ENCODE results near the gene NPBWR2. TPM values are rescaled to one million over a fixed set of nuclear protein-coding genes. Genes with fewer than 3 reads are reported as not detected.

The NPBWR2 gene
- total and polyA plus RNA-seq, 4 donors = not detected

- no peak for TF ChIP-seq YY1 (IDR thresholded peaks at IDR 0.05)
- TF ChIP-seq HNF4G (IDR thresholded peaks at IDR 0.05) = no peak
- TF ChIP-seq CTCF (IDR thresholded peaks at IDR 0.05; ENCODE audit: low read depth, low read length, missing input control) = no peak
- TF ChIP-seq ATF3 (IDR thresholded peaks at IDR 0.05) = no peak
- no peak for TF ChIP-seq HNF4A (conservative IDR thresholded peaks at IDR 0.05)
- TF ChIP-seq RXRA (IDR thresholded peaks at IDR 0.05) = no peak
- no peak for TF ChIP-seq GABPA (IDR thresholded peaks at IDR 0.05 in 1 of 2, conservative IDR thresholded peaks at IDR 0.05 in 1 of 2)
- TF ChIP-seq SP1 (IDR thresholded peaks at IDR 0.05) = no peak
- TF ChIP-seq NR2F2 (IDR thresholded peaks at IDR 0.05) = no peak
- no peak for TF ChIP-seq EGR1 (IDR thresholded peaks at IDR 0.05; ENCODE audit: low read depth in 2 of 2)
Measured at GRCh38 chr20:64155258-64156135, 48.1 kb upstream of the NPBWR2 start (continued).

- no peak overlapping the region for H3K4me3 ChIP-seq (ENCODE audit: low read depth in 1 of 3, low read length in 3 of 3)
- H3K36me3 ChIP-seq (ENCODE audit: control insufficient read depth in 4 of 4, insufficient read depth in 3 of 4, low read depth in 1 of 4, low read length in 3 of 4) = no peaks in the 10 kb centered on the region
- peaks cover 0 to 3% (median 1%) of the 10 kb centered on the region in 4 donors for H3K27me3 ChIP-seq (ENCODE audit: control insufficient read depth in 4 of 4, insufficient read depth in 4 of 4, low read length in 3 of 4)
- no peaks in the 10 kb centered on the region for H3K4me1 ChIP-seq (ENCODE audit: control insufficient read depth in 4 of 4, insufficient read depth in 4 of 4, low read length in 3 of 4)
- no peak overlapping the region for H3K27ac ChIP-seq (ENCODE audit: low read depth in 1 of 2, low read length in 2 of 2)
- no peak for DNase-seq (ENCODE audit: low spot score)
- H3K9me3 ChIP-seq (ENCODE audit: control insufficient read depth in 4 of 4, low read length in 3 of 4) = no peaks in the 10 kb centered on the region
- no peak overlapping the region for H3K9ac ChIP-seq (ENCODE audit: low read depth in 1 of 2, low read length in 2 of 2)
- 77% methylated on average over 9 of the region's 9 CpGs for WGBS
- TF ChIP-seq MAX (IDR thresholded peaks at IDR 0.05) (no peak), SP1 (IDR thresholded peaks at IDR 0.05) (no peak), TAF1 (conservative IDR thresholded peaks at IDR 0.05) (no peak), JUND (IDR thresholded peaks at IDR 0.05) (no peak), FOXA1 (IDR thresholded peaks at IDR 0.05) (no peak), RAD21 (IDR thresholded peaks at IDR 0.05) (no peak), FOXA2 (IDR thresholded peaks at IDR 0.05) (no peak), HNF4G (IDR thresholded peaks at IDR 0.05) (no peak), NR2F2 (IDR thresholded peaks at IDR 0.05) (no peak), RXRA (IDR thresholded peaks at IDR 0.05) (no peak), REST (IDR thresholded peaks at IDR 0.05) (no peak), ZBTB33 (IDR thresholded peaks at IDR 0.05) (no peak), EGR1 (IDR thresholded peaks at IDR 0.05; ENCODE audit: low read depth in 2 of 2) (no peak), YY1 (IDR thresholded peaks at IDR 0.05) (no peak), CTCF (IDR thresholded peaks at IDR 0.05; ENCODE audit: low read depth, low read length, missing input control) (no peak), ATF3 (IDR thresholded peaks at IDR 0.05) (no peak), GABPA (IDR thresholded peaks at IDR 0.05 in 1 of 2, conservative IDR thresholded peaks at IDR 0.05 in 1 of 2) (no peak), HNF4A (conservative IDR thresholded peaks at IDR 0.05) (no peak)
Measured at GRCh38 chr20:64154590-64155257, 47.4 kb upstream of the NPBWR2 start.

Data from liver (tissue), 9 donors.